Duodenal mucosa (tissue), 2 donors: ENCODE results near the gene NEBL.

Source experiments
- H3K27ac ChIP-seq: one replicate; pipeline ENCODE4 v1.7.0; 2013; ENCODE audit warnings: low read depth, low read length
- H3K27me3 ChIP-seq, 2 donors: one replicate each; pipeline ENCODE4 v1.7.0; 2013; ENCODE audit warnings: low read length in 2 of 2, control low read depth in 1 of 2; ENCODE audit not compliant: insufficient read depth in 2 of 2, control insufficient read depth in 1 of 2
- H3K36me3 ChIP-seq, 2 donors: one replicate each; pipeline ENCODE4 v1.7.0; 2013; ENCODE audit warnings: low read length in 2 of 2, control low read depth in 1 of 2; ENCODE audit not compliant: insufficient read depth in 2 of 2, control insufficient read depth in 1 of 2
- H3K4me1 ChIP-seq, 2 donors: one replicate each; pipeline ENCODE4 v1.7.0; 2013; ENCODE audit warnings: low read length in 2 of 2, control low read depth in 1 of 2; ENCODE audit not compliant: insufficient read depth in 2 of 2, control insufficient read depth in 1 of 2
- H3K4me3 ChIP-seq, 2 donors: one replicate each; pipeline ENCODE4 v1.7.0; 2013; ENCODE audit warnings: low read length in 2 of 2, low read depth in 1 of 2
- H3K9ac ChIP-seq, 2 donors: one replicate each; pipeline ENCODE4 v1.7.0; 2013; ENCODE audit warnings: low read length in 2 of 2, low read depth in 1 of 2
- H3K9me3 ChIP-seq, 2 donors: one replicate each; pipeline ENCODE4 v1.7.0; 2013; ENCODE audit warnings: low read length in 2 of 2, control low read depth in 1 of 2; ENCODE audit not compliant: control insufficient read depth in 1 of 2

The NEBL gene

GRCh38 chr10:20903635-20904390 is 6.7 kb upstream of the NEBL start:
- no peaks in the 10 kb centered on the region for H3K9me3 ChIP-seq
- H3K27me3 ChIP-seq = no peaks in the 10 kb centered on the region
- no peaks in the 10 kb centered on the region for H3K36me3 ChIP-seq
- H3K27ac ChIP-seq = no peak overlapping the region
- H3K4me1 ChIP-seq = no peaks in the 10 kb centered on the region
- H3K9ac ChIP-seq = no peak overlapping the region
- H3K4me3 ChIP-seq = no peak overlapping the region

DNA sequence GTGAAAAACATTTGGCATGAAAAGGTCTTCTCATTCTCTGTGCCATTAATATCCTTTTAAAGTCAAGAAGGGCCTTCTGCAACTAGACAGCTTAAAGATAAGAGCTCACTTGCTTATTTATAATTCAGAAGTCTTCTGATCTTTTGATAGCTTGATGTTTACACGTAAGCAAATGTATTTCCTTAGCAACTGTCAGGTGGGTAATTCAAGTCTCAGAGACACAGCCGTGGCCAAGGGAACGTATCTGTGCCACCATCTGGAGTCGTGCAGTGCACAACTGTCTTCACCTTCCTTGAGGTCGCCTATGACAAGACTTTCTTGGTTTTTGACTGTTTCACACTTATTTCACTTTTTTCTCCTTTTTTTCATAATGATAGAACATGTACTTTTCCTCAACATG is 4.0 kb upstream of the NEBL start:
- Histone ChIP-seq H3K4me3 (no peak overlapping the region), H3K9me3 (no peaks in the 10 kb centered on the region), H3K9ac (no peak overlapping the region), H3K36me3 (no peaks in the 10 kb centered on the region), H3K27ac (no peak overlapping the region), H3K27me3 (no peaks in the 10 kb centered on the region), H3K4me1 (no peaks in the 10 kb centered on the region)

- Histone ChIP-seq H3K27me3 (no peaks in the 10 kb centered on the region), H3K27ac (no peak overlapping the region), H3K4me3 (no peak overlapping the region), H3K36me3 (no peaks in the 10 kb centered on the region), H3K4me1 (no peaks in the 10 kb centered on the region), H3K9me3 (no peaks in the 10 kb centered on the region), H3K9ac (no peak overlapping the region)
These were observed 1.9 kb upstream of the NEBL start for GRCh38 chr10:20898866-20899535.

- H3K4me3 ChIP-seq = no peak overlapping the region
- no peaks in the 10 kb centered on the region for H3K36me3 ChIP-seq
- H3K4me1 ChIP-seq = no peaks in the 10 kb centered on the region
- no peaks in the 10 kb centered on the region for H3K27me3 ChIP-seq
- H3K9ac ChIP-seq = no peak overlapping the region
- no peaks in the 10 kb centered on the region for H3K9me3 ChIP-seq
- no peak overlapping the region for H3K27ac ChIP-seq
These were observed 3.8 kb downstream of the NEBL start for GRCh38 chr10:20893297-20893696.

- Histone ChIP-seq H3K36me3 (no peaks in the 10 kb centered on the region), H3K4me3 (no peak overlapping the region), H3K9ac (no peak overlapping the region), H3K27me3 (no peaks in the 10 kb centered on the region), H3K4me1 (no peaks in the 10 kb centered on the region), H3K9me3 (no peaks in the 10 kb centered on the region), H3K27ac (no peak overlapping the region)
These were observed 4.3 kb downstream of the NEBL start for GRCh38 chr10:20892796-20893195.

DNA sequence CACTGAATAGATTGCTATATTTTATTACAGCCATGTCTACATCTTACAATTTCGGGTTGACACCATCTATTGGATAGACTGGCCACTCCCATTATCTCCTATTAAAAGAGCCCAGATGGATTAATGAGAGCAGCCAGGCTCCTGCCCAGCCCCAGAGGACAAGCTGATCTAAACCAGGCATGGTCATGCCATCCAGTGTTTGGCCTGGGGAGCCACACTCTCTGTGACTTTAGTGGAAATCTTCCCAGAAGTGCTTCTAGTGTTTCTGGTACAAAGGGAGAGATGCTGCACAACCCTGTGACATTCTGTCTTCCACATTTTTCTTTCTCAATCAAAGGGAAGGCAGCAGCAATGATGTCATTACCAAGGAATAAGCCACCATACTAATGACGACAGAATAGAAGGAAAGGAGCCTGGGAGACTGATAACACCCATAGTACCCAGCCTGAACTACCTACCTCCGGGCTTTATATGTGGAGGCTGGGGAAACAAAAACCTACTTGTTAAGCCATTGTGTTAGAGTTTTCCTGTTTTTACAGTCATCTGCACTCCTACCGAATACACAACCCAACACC is 5.0 kb downstream of the NEBL start:
- Histone ChIP-seq H3K36me3 (no peaks in the 10 kb centered on the region), H3K9me3 (no peaks in the 10 kb centered on the region), H3K27me3 (no peaks in the 10 kb centered on the region), H3K4me1 (no peaks in the 10 kb centered on the region), H3K9ac (no peak overlapping the region), H3K27ac (no peak overlapping the region), H3K4me3 (no peak overlapping the region)

- Histone ChIP-seq H3K4me1 (no peaks in the 10 kb centered on the region), H3K36me3 (no peaks in the 10 kb centered on the region), H3K9me3 (no peaks in the 10 kb centered on the region), H3K9ac (no peak overlapping the region), H3K27ac (no peak overlapping the region), H3K4me3 (no peak overlapping the region), H3K27me3 (no peaks in the 10 kb centered on the region)
These were observed 5.8 kb downstream of the NEBL start for GRCh38 chr10:20891338-20891714.

GRCh38 chr10:20890491-20891337 is 6.4 kb downstream of the NEBL start:
- no peaks in the 10 kb centered on the region for H3K4me1 ChIP-seq
- no peaks in the 10 kb centered on the region for H3K36me3 ChIP-seq
- H3K27ac ChIP-seq = no peak overlapping the region
- no peak overlapping the region for H3K4me3 ChIP-seq
- H3K27me3 ChIP-seq = no peaks in the 10 kb centered on the region
- H3K9me3 ChIP-seq = no peaks in the 10 kb centered on the region
- no peak overlapping the region for H3K9ac ChIP-seq

GRCh38 chr10:20890009-20890408 is 7.1 kb downstream of the NEBL start:
- no peak overlapping the region for H3K4me3 ChIP-seq
- H3K27me3 ChIP-seq = no peaks in the 10 kb centered on the region
- no peaks in the 10 kb centered on the region for H3K4me1 ChIP-seq
- H3K9ac ChIP-seq = no peak overlapping the region
- H3K9me3 ChIP-seq = no peaks in the 10 kb centered on the region
- H3K27ac ChIP-seq = no peak overlapping the region
- H3K36me3 ChIP-seq = no peaks in the 10 kb centered on the region
